ENCODE data around the gene SLIT3.

DNA sequence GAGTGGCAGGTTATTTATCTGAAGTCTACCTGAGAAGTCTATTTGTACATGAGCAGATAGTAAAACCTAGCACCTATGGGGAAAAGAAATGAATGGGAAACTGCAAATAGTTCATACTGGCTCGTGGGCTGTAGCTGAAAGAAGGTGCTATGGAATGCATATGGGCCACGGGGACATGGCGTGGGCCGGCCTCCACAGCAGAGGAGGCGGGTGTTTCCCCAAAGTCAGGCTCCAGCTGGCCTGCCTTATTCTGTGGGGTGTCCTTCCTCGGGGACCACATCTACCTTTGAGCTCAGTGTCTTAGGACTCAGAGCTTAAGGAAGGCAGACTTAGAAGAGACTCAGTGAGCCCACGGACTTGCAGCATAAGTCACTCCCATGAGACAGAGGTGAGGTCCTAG lies 371.3 kb downstream of the SLIT3 start:
- TF ChIP-seq GATA3 (IDR thresholded peaks at IDR 0.05; ENCODE audit: low read depth, low read length): no peak
- TF ChIP-seq GATA2 (IDR thresholded peaks at IDR 0.05; ENCODE audit: low read depth, low read length): no peak

Data from SH-SY5Y (cell line).